Heart left ventricle (tissue), 16 donors: ENCODE data around the gene KIAA1217. TPM values are rescaled to one million over a fixed set of nuclear protein-coding genes. Genes with fewer than 3 reads are reported as not detected.

Experiments used
- ATAC-seq, 4 donors: fragments of 200-7000 bp; cut with Tn5 transposase; one replicate each; pipeline ENCODE4 v1.9.1; 2020 to 2022; ENCODE audit warnings: moderate library complexity in 4 of 4, mild to moderate bottlenecking in 3 of 4, moderate number of reproducible peaks in 1 of 4
- DNase-seq, 5 donors: peaks; one replicate each; pipeline ENCODE4 v3.0.0-alpha.2; 2020
- H3K27ac ChIP-seq, 12 donors: fragments of 200-600 bp; sonication (generic) in 4 of 12; one replicate each; pipeline versions ENCODE4 v1.5.0 to v1.8.0; 2016 to 2022; ENCODE audit warnings: mild to moderate bottlenecking in 2 of 12
- H3K27me3 ChIP-seq, 9 donors: fragments of 200-600 bp; sonication (generic) in 2 of 9; one replicate each; pipeline versions ENCODE4 v1.5.1 to v1.8.0; 2016 to 2022; ENCODE audit warnings: mild to moderate bottlenecking in 3 of 9
- H3K36me3 ChIP-seq, 9 donors: fragments of 200-600 bp; sonication (generic) in 2 of 9; one replicate each; pipeline versions ENCODE4 v1.5.0 to v1.8.0; 2018 to 2022; ENCODE audit warnings: mild to moderate bottlenecking in 2 of 9
- H3K4me1 ChIP-seq, 12 donors: fragments of 200-600 bp; sonication (generic) in 4 of 12; one replicate each; pipeline versions ENCODE4 v1.5.0 to v1.8.0; 2016 to 2022; ENCODE audit warnings: mild to moderate bottlenecking in 3 of 12
- H3K4me3 ChIP-seq, 12 donors: fragments of 200-600 bp; sonication (generic) in 4 of 12; one replicate each; pipeline versions ENCODE4 v1.5.0 to v1.8.0; 2017 to 2022; ENCODE audit warnings: mild to moderate bottlenecking in 9 of 12, moderate library complexity in 4 of 12
- H3K9me3 ChIP-seq, 12 donors: fragments of 200-600 bp; sonication (generic) in 4 of 12; one replicate each; pipeline versions ENCODE4 v1.5.0 to v1.8.0; 2016 to 2022; ENCODE audit warnings: mild to moderate bottlenecking in 1 of 12
- POLR2A ChIP-seq, 2 donors: fragments of 450-650 bp; IDR thresholded peaks; one replicate each; pipeline ENCODE4 v1.6.1; 2017; ENCODE audit warnings: antibody characterized with exemption in 2 of 2, mild to moderate bottlenecking in 2 of 2, moderate library complexity in 2 of 2
- WGBS, 4 donors: extraction: QIAGEN DNeasy Blood & Tissue Kit in 2 of 4; methylation state at CpG; one replicate each; pipeline versions ENCODE4 v1.1.5 to v1.1.7; 2013 to 2018; 5-methylcytosine and 5-hydroxymethylcytosine counted together
- intact Hi-C, 10 donors: fragments of 100-400 bp; cut with DNase I; formaldehyde crosslinking; loops; one replicate each; pipeline versions ENCODE4 v1.11.1 to v1.14.2; 2022
- polyA plus RNA-seq, 2 donors: library from polyadenylated mRNA; stranded (reverse); fragments of 200-250 nt; gene quantifications; one replicate each; pipeline ENCODE4 v1.2.3, GENCODE V29; 2013
- total RNA-seq, 9 donors: library from RNA; depleted of rRNA in 2 of 9; stranded (reverse); fragments of >200 nt in 2 of 9; fragmentation: NEBNext Ultra II Directional in 3 of 9; extraction: Animal tissue kit (Norgen Biotek cat#: 25700) in 3 of 9; gene quantifications; one replicate each; pipeline versions ENCODE4 v1.1.0 to v1.2.4, GENCODE V29; 2016 to 2023
- TF ChIP-seq, protein P1 (sequence below), 12 donors: fragments of 200-600 bp; sonication (generic) in 4 of 12; IDR thresholded peaks; one replicate each; pipeline versions ENCODE4 v1.5.0 to v1.8.0; 2018 to 2022; ENCODE audit warnings: antibody characterized with exemption in 12 of 12, mild to moderate bottlenecking in 5 of 12
- donor health status: ischemic (EF 13 %, LVEDD 7.1; RV severe dilation, severe dysfunction).
- donor health status: healthy with polysubstance abuse.
- donor health status: DM: no; HTN: yes; CAD: no.
- donor health status: DM: no; HTN: no; CAD: no.
- donor health status: ischemic (EF 25% LVEDD 6.9; RV normal size, moderate dysfunction).
- donor health status: ischemic (EF 25% LVEDD 5.7; RV mildly dilated, moderate dysfunction).
- donor health status: healthy.
- donor health status: DM: yes; HTN: yes; CAD: no.
- donor health status: ischemic (EF 35%, LVEDD 5.7; RV mildly dilated, moderate dysfunction).
- donor health status: nonischemic (EF 11% LVEDD 7.7; RV severe dilation, severe dysfunction).
- donor health status: DM: yes; HTN: yes; CAD: no.
- donor health status: PGD.
- donor health status: ischemic (EF 29% LVEDD 5.4; RV normal size, mild dysfunction).
- donor health status: nonischemic (EF 23%, LVEDD 6.1; RV moderate dilation, normal function).

The KIAA1217 gene
- total and polyA plus RNA-seq, 11 donors: 12.7 to 66.7 (median 33.5) TPM

DNA sequence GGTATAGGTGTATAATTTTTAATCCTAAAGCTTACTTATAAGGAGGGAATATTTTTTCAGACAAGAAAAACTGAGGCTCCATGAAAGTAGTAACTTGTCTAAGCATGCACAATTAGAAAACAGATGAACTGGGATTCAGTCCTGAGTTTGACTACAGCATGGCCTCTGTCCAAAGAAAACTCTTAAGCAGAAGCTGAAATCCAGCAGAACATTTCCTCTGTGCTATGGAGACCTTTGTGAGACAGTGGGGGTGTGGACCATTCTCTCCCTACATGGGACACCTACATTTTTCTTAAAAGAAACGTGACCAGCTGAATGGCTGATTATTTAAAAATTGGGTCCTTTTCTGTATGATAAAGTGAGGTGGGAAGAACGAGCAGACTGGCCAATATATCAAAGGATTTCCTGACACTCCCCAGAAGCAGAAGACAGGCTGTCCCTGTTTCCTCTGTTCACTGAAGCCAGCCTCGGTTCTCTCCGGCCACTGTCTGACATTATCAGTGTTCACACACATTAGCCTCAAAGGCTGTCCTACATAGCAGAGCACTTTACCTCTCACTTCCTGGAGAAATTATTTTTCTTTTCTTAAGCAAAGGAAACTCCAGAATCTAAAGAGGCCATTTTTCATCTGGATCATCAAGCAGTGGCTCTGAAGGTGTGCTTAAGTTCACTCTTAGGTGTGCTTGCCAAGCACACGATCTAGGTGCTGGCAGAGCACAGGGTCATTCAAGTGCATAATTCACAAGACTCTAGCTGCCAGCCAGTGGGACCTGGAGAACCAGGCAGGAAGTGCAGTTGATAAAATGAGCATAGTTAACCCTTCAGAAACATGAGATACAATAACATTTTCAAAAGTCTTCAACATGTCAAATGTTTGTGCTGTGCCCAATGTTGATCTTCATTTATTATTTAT, 40.4 kb upstream of the KIAA1217 start:
- peaks cover 0 to 31% (median 12%) of the 10 kb centered on the region in 12 donors for H3K4me1 ChIP-seq

DNA sequence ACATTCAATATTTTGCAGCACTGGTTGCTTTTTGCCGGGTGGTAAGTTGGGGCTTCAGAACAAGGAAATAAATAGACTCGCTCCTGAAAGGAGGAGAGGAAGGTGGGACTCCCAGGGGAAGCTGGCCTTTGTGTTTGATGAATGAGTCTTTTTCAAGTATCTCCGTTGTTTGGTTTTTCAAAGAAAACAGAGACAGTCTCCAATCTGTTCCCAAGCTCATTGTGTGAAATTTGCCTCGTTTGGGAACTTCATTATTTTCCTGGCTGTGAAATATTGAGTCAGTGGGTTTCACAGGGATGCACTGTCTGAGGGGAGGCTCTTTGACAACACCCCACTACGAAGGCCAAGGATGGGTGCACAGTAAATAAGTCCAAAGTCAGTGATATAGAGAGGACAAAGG, 38.7 kb upstream of the KIAA1217 start:
- WGBS, 4 donors: 63 to 72% (median 69%) methylated on average over 5 of the region's 5 CpGs
- no peak for ATAC-seq
- no peaks in the 10 kb centered on the region for H3K27me3 ChIP-seq
- intact Hi-C loops: no loop called here
- no peaks in the 10 kb centered on the region for H3K36me3 ChIP-seq
- TF ChIP-seq, protein P1, sequence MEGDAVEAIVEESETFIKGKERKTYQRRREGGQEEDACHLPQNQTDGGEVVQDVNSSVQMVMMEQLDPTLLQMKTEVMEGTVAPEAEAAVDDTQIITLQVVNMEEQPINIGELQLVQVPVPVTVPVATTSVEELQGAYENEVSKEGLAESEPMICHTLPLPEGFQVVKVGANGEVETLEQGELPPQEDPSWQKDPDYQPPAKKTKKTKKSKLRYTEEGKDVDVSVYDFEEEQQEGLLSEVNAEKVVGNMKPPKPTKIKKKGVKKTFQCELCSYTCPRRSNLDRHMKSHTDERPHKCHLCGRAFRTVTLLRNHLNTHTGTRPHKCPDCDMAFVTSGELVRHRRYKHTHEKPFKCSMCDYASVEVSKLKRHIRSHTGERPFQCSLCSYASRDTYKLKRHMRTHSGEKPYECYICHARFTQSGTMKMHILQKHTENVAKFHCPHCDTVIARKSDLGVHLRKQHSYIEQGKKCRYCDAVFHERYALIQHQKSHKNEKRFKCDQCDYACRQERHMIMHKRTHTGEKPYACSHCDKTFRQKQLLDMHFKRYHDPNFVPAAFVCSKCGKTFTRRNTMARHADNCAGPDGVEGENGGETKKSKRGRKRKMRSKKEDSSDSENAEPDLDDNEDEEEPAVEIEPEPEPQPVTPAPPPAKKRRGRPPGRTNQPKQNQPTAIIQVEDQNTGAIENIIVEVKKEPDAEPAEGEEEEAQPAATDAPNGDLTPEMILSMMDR (IDR thresholded peaks at IDR 0.05): no peak
- no peak for TF ChIP-seq POLR2A (IDR thresholded peaks at IDR 0.05)
- H3K27ac ChIP-seq: no peak overlapping the region
- no peak overlapping the region for H3K4me3 ChIP-seq
- peaks cover 0 to 31% (median 12%) of the 10 kb centered on the region in 12 donors for H3K4me1 ChIP-seq
- no peaks in the 10 kb centered on the region for H3K9me3 ChIP-seq
- DNase-seq: no peak

More for the DNA sequence above, 40.4 kb upstream of the KIAA1217 start:
- Histone ChIP-seq H3K27me3 (no peaks in the 10 kb centered on the region), H3K4me3 (no peak overlapping the region), H3K36me3 (no peaks in the 10 kb centered on the region), H3K27ac (peak overlapping the region in 8 of 12 donors; percentile 4 to 44 (median 29)), H3K9me3 (no peaks in the 10 kb centered on the region)
- intact Hi-C loops: no loop called here
- no peak for TF ChIP-seq POLR2A (IDR thresholded peaks at IDR 0.05)
- TF ChIP-seq, protein P1 (IDR thresholded peaks at IDR 0.05): no peak
- peak in 1 of 5 donors; percentile 16 for DNase-seq
- WGBS, 4 donors: 2 to 14% (median 6%) methylated on average over 5 of the region's 5 CpGs
- ATAC-seq: peak; percentile 62 to 83 (median 82)

DNA sequence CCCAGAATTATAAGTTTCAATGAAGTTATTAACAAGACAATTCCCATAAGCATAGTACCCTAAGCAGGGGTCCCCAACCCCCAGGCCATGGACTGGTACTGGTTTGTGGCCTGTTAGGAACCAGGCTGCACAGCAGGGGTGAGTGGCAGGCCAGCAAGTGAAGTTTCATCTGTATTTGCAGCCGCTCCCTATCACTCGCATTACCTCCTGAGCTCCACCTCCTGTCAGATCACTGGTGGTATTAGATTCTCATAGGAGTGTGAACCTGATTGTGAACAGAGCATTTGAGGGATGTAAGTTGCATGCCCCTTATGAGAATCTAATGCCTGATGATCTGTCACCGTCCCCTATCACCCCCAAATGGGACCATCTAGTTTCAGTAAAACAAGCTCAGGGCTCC, 36.0 kb upstream of the KIAA1217 start:
- DNase-seq (no peak), ATAC-seq (no peak)
- Histone ChIP-seq H3K4me1 (peaks cover 0 to 22% (median 10%) of the 10 kb centered on the region in 12 donors), H3K4me3 (no peak overlapping the region), H3K36me3 (no peaks in the 10 kb centered on the region), H3K27ac (no peak overlapping the region), H3K27me3 (no peaks in the 10 kb centered on the region), H3K9me3 (peaks cover 0 to 4% (median 0%) of the 10 kb centered on the region in 12 donors)
- intact Hi-C loops: no loop called here
- 95 to 98% (median 96%) methylated on average over 3 of the region's 3 CpGs for WGBS, 4 donors
- TF ChIP-seq POLR2A (IDR thresholded peaks at IDR 0.05): no peak
- TF ChIP-seq, protein P1 (IDR thresholded peaks at IDR 0.05): no peak

DNA sequence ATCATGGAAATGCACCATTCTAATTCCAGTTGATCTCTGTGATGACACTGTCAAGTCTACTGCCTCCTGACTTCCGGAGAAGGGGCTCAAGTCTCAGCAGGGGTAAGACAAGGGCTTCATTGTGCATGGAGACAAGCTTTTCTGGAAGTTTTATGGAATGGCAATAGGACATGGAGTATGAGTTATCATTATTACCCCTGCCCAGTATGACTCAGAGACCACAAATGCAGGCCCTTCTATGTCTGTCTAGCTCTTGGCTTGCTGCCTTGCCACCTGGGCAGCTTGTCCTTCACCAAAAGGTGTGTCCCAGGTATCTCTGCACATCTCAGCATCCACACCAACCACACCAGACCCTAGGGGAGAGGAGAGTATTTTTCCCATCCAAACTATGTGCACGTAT, 34.9 kb upstream of the KIAA1217 start:
- H3K36me3 ChIP-seq: no peaks in the 10 kb centered on the region
- intact Hi-C loops: no loop called here
- peaks cover 0 to 13% (median 3%) of the 10 kb centered on the region in 12 donors for H3K9me3 ChIP-seq
- H3K27ac ChIP-seq: no peak overlapping the region
- 81 to 82% (median 82%) methylated on average over 2 of the region's 2 CpGs for WGBS, 4 donors
- H3K4me1 ChIP-seq: peaks cover 0 to 11% (median under 1%) of the 10 kb centered on the region in 12 donors
- DNase-seq (no peak), ATAC-seq (no peak)
- no peak overlapping the region for H3K4me3 ChIP-seq
- H3K27me3 ChIP-seq: no peaks in the 10 kb centered on the region
- TF ChIP-seq POLR2A (IDR thresholded peaks at IDR 0.05): no peak
- TF ChIP-seq, protein P1 (IDR thresholded peaks at IDR 0.05): no peak
